IMR-90 (cell line): Measurements from ENCODE around the gene ACTA2. TPM values are rescaled to one million over a fixed set of nuclear protein-coding genes. Genes with fewer than 3 reads are reported as not detected.

ENCODE experiments used
- ATAC-seq: fragments of 200-7000 bp; cut with Tn5 transposase; 2 replicates; pipeline ENCODE4 v1.9.1; 2020; ENCODE audit warnings: low read depth, mild to moderate bottlenecking, moderate library complexity
- BruUV-seq: library from RNA; stranded (reverse); fragments of 400-500 nt; replicated peaks from 2 replicates; lab custom pipeline; 2021; lab: Mats Ljungman, UMichigan
- CTCF ChIA-PET: fragments of 300-600 bp; formaldehyde crosslinking; extraction: SDS; loops from one replicate; lab custom pipeline; 2021; ENCODE audit warnings: antibody characterized with exemption; lab: Yijun Ruan, JAX
- POLR2A ChIA-PET: fragments of 300-600 bp; sonication (Branson Sonifier 250); formaldehyde crosslinking; loops from one replicate; lab custom pipeline; 2022; ENCODE audit warnings: antibody characterized with exemption; ENCODE audit not compliant: unreplicated experiment; lab: Charles Lee
- DNase-seq: peaks from one replicate; pipeline ENCODE4 v3.0.0; 2013
- H2AFZ ChIP-seq: replicated peaks from 2 replicates; pipeline ENCODE3; 2013; ENCODE audit warnings: low read length, mild to moderate bottlenecking; ENCODE audit not compliant: poor library complexity
- H2AK5ac ChIP-seq: 2 replicates; pipeline ENCODE4 v1.6.1; 2013; ENCODE audit warnings: low read depth, low read length, inconsistent platforms
- H2AK9ac ChIP-seq: replicated peaks from 2 replicates; pipeline ENCODE3; 2013; ENCODE audit warnings: mild to moderate bottlenecking, low read depth, low read length, moderate library complexity; ENCODE audit not compliant: poor library complexity
- H2BK120ac ChIP-seq: 2 replicates; pipeline ENCODE4 v1.6.1; 2013; ENCODE audit warnings: low read depth, low read length, inconsistent platforms
- H2BK15ac ChIP-seq: 3 replicates; pipeline ENCODE4 v1.6.1; 2013; ENCODE audit warnings: low read depth, low read length, inconsistent platforms
- H2BK20ac ChIP-seq: 2 replicates; pipeline ENCODE4 v1.6.1; 2013; ENCODE audit warnings: low read depth, mild to moderate bottlenecking, inconsistent platforms, low read length, moderate library complexity
- H2BK5ac ChIP-seq: 2 replicates; pipeline ENCODE4 v1.6.1; 2013; ENCODE audit warnings: mild to moderate bottlenecking, low read depth, low read length, inconsistent platforms; ENCODE audit not compliant: poor library complexity, severe bottlenecking
- H3K14ac ChIP-seq: replicated peaks from 2 replicates; pipeline ENCODE4 v1.6.1; 2013; ENCODE audit warnings: low read depth, low read length, inconsistent platforms
- H3K18ac ChIP-seq: 2 replicates; pipeline ENCODE4 v1.6.1; 2013; ENCODE audit warnings: low read depth, low read length, control low read depth
- H3K23ac ChIP-seq: 2 replicates; pipeline ENCODE4 v1.6.1; 2013; ENCODE audit warnings: low read depth, low read length, inconsistent platforms
- H3K27ac ChIP-seq: 2 replicates; pipeline ENCODE4 v1.5.1; 2013; ENCODE audit warnings: mild to moderate bottlenecking, control low read depth, low read length; ENCODE audit not compliant: insufficient read depth
- H3K27me3 ChIP-seq: 2 replicates; pipeline ENCODE4 v1.6.1; 2013; ENCODE audit warnings: low read length; ENCODE audit not compliant: control insufficient read depth, insufficient read depth
- H3K36me3 ChIP-seq: 2 replicates; pipeline ENCODE4 v1.6.1; 2013; ENCODE audit warnings: low read length, mixed read lengths; ENCODE audit not compliant: control insufficient read depth, insufficient read depth
- H3K4ac ChIP-seq: 2 replicates; pipeline ENCODE4 v1.6.1; 2013; ENCODE audit warnings: low read depth, low read length, inconsistent platforms
- H3K4me1 ChIP-seq: 2 replicates; pipeline ENCODE4 v1.6.1; 2013; ENCODE audit warnings: low read length, mixed read lengths; ENCODE audit not compliant: control insufficient read depth, insufficient read depth
- H3K4me2 ChIP-seq: 2 replicates; pipeline ENCODE4 v1.6.1; 2013; ENCODE audit warnings: low read depth, mild to moderate bottlenecking, control low read depth, low read length, moderate library complexity
- H3K4me3 ChIP-seq: 2 replicates; pipeline ENCODE4 v1.5.1; 2013; ENCODE audit warnings: low read depth, mild to moderate bottlenecking, control low read depth, low read length, moderate library complexity; ENCODE audit not compliant: insufficient read depth
- H3K56ac ChIP-seq: 2 replicates; pipeline ENCODE4 v1.6.1; 2013; ENCODE audit warnings: low read length, inconsistent platforms; ENCODE audit not compliant: insufficient read depth; ENCODE audit errors: extremely low read depth
- H3K79me1 ChIP-seq, 2 experiments: 2 replicates each; pipeline ENCODE4 v1.6.1; 2013; ENCODE audit warnings: low read length in 2 of 2, inconsistent platforms in 1 of 2, low read depth in 1 of 2
- H3K9ac ChIP-seq: 2 replicates; pipeline ENCODE4 v1.6.1; 2013; ENCODE audit warnings: low read depth, low read length, control low read depth
- H3K9me1 ChIP-seq: 2 replicates; pipeline ENCODE4 v1.6.1; 2013; ENCODE audit warnings: low read length, inconsistent platforms; ENCODE audit not compliant: insufficient read depth
- H3K9me3 ChIP-seq: 2 replicates; pipeline ENCODE4 v1.6.1; 2013; ENCODE audit warnings: low read length; ENCODE audit not compliant: control insufficient read depth, insufficient read depth
- H4K20me1 ChIP-seq: 2 replicates; pipeline ENCODE4 v1.6.1; 2013; ENCODE audit warnings: low read length, inconsistent platforms; ENCODE audit not compliant: insufficient read depth
- H4K5ac ChIP-seq: 2 replicates; pipeline ENCODE4 v1.6.1; 2013; ENCODE audit warnings: mild to moderate bottlenecking, low read depth, low read length, control low read depth
- H4K8ac ChIP-seq, 2 experiments: 2 replicates each; pipeline ENCODE4 v1.6.1; 2013; ENCODE audit warnings: low read depth in 2 of 2, low read length in 2 of 2, control low read depth in 1 of 2, inconsistent platforms in 1 of 2
- H4K91ac ChIP-seq: 2 replicates; pipeline ENCODE4 v1.6.1; 2013; ENCODE audit warnings: low read depth, low read length, inconsistent platforms; ENCODE audit not compliant: insufficient read depth
- BHLHE40 ChIP-seq: fragments of 150-350 bp; IDR thresholded peaks from 2 replicates; pipeline ENCODE4 v1.6.1; 2016; ENCODE audit warnings: mild to moderate bottlenecking, low read depth, low read length
- CEBPB ChIP-seq: IDR thresholded peaks from 2 replicates; pipeline ENCODE4 v1.6.1; 2012; ENCODE audit warnings: low read depth, low read length, improper control_type of control experiment
- CHD1 ChIP-seq: IDR thresholded peaks from 2 replicates; pipeline ENCODE4 v1.6.1; 2012; ENCODE audit warnings: low read depth, low read length, improper control_type of control experiment
- FOS ChIP-seq: fragments of 150-350 bp; IDR thresholded peaks from 2 replicates; pipeline ENCODE4 v1.6.1; 2016; ENCODE audit warnings: low read depth, low read length
- MAFK ChIP-seq: IDR thresholded peaks from 2 replicates; pipeline ENCODE4 v1.6.1; 2012; ENCODE audit warnings: low read depth, low read length, improper control_type of control experiment
- MAZ ChIP-seq: IDR thresholded peaks from 2 replicates; pipeline ENCODE4 v1.6.1; 2012; ENCODE audit warnings: low read depth, mild to moderate bottlenecking, low read length, improper control_type of control experiment, moderate library complexity, borderline replicate concordance
- MXI1 ChIP-seq: IDR thresholded peaks from 2 replicates; pipeline ENCODE4 v1.6.1; 2012; ENCODE audit warnings: low read depth, mild to moderate bottlenecking, low read length, moderate library complexity, borderline replicate concordance
- NFE2L2 ChIP-seq: fragments of 150-350 bp; IDR thresholded peaks from 2 replicates; pipeline ENCODE4 v1.6.1; 2016; ENCODE audit warnings: low read depth, mild to moderate bottlenecking, low read length
- POLR2A ChIP-seq: IDR thresholded peaks from 2 replicates; pipeline ENCODE4 v1.6.1; 2012; ENCODE audit warnings: mild to moderate bottlenecking, low read depth, low read length
- RAD21 ChIP-seq: IDR thresholded peaks from 2 replicates; pipeline ENCODE4 v1.6.1; 2012; ENCODE audit warnings: low read length, improper control_type of control experiment
- RCOR1 ChIP-seq: IDR thresholded peaks from 2 replicates; pipeline ENCODE4 v1.6.1; 2012; ENCODE audit warnings: mild to moderate bottlenecking, low read length, improper control_type of control experiment; ENCODE audit not compliant: insufficient replicate concordance
- RFX5 ChIP-seq: IDR thresholded peaks from 2 replicates; pipeline ENCODE4 v1.8.0; 2012; ENCODE audit warnings: low read depth, mild to moderate bottlenecking, low read length, moderate library complexity
- SMC3 ChIP-seq: fragments of 150-350 bp; IDR thresholded peaks from 2 replicates; pipeline ENCODE4 v1.6.1; 2016; ENCODE audit warnings: low read depth, mild to moderate bottlenecking, antibody characterized with exemption, low read length, moderate library complexity
- WGBS, 2 experiments: methylation state at CpG; one replicate each; pipeline versions ENCODE4 v1.1.5 to v1.1.7; 2013; ENCODE audit warnings: missing lambda C conversion rate in 2 of 2; ENCODE audit not compliant: insufficient read length in 1 of 2; ENCODE audit errors: extremely low coverage in 2 of 2; 5-methylcytosine and 5-hydroxymethylcytosine counted together
- dilution Hi-C: fragments of 300-500 bp; cut with HindIII; formaldehyde crosslinking; loops from one replicate; pipeline ENCODE4 v1.14.3; 2018; ENCODE audit warnings: low sequenced_read_pairs; ENCODE audit not compliant: unreplicated experiment
- in situ Hi-C: fragments of 300-500 bp; cut with MboI; formaldehyde crosslinking; loops from 3 replicates; pipeline ENCODE4 v1.14.3; 2019; ENCODE audit warnings: low sequenced_read_pairs, inconsistent platforms, mixed read lengths
- intact Hi-C: fragments of 100-400 bp; cut with micrococcal nuclease; formaldehyde crosslinking; loops from 2 replicates; pipeline ENCODE4 v1.10.0; 2022
- polyA plus RNA-seq, 3 experiments: library from polyadenylated mRNA; depleted of rRNA; stranded (reverse); fragments of >200 nt; gene quantifications; 2 replicates each; pipeline ENCODE4 v1.2.3, GENCODE V29; 2012; ENCODE audit warnings: low replicate concordance in 1 of 3
- total RNA-seq: library from RNA; depleted of rRNA; stranded (reverse); fragments of >200 nt; gene quantifications from 2 replicates; pipeline ENCODE4 v1.2.3, GENCODE V29; 2012
- TF ChIP-seq, protein P1 (sequence below): conservative IDR thresholded peaks from 2 replicates; pipeline ENCODE4 v1.5.1; 2012; ENCODE audit warnings: mild to moderate bottlenecking, low read depth, low read length, improper control_type of control experiment
- TF ChIP-seq, protein P2 (sequence below): fragments of 150-350 bp; IDR thresholded peaks from 2 replicates; pipeline ENCODE4 v1.6.1; 2017; ENCODE audit warnings: mild to moderate bottlenecking, antibody characterized with exemption, low read length, low read depth
- TF ChIP-seq, protein P3 (sequence below): fragments of 150-350 bp; IDR thresholded peaks from 2 replicates; pipeline ENCODE4 v1.6.1; 2016; ENCODE audit warnings: low read depth, mild to moderate bottlenecking, low read length, moderate library complexity, borderline replicate concordance

Gene ACTA2
- total and polyA plus RNA-seq, 2 of the 4 experiments (the other 2 are of a cell fraction), result 978 to 1,235 TPM

DNA sequence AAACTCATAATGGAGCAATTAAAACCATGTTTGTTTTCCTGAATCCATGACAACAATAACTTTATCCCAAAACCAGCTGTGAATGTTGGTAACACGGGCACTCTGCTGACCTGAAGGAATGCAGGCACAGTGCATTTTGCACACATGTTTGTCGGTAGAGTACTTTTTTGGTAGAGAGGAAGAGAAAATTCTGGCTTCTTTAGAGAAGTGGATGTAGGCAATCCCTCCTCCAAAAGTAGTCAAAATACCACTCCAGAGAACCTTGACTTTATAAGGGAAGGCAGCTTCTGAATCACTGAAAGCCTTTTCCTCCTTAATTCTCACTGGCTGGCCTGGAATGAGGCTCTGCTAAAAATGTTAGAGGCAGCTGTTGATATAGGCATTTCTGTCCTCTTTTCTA, 15.8 kb upstream of the ACTA2 start:
- Histone ChIP-seq H2AK9ac (no peak overlapping the region), H2AK5ac (no peak overlapping the region), H2BK120ac (no peak overlapping the region), H3K56ac (no peak overlapping the region), H4K91ac (peak overlapping the region; percentile 14; the same call in 1 of the 2 replicates), H3K4me1 (peaks cover 9% of the 10 kb centered on the region), H3K18ac (peak overlapping the region; percentile 11; the same call in 1 of the 2 replicates), H3K9me1 (peaks cover 2% of the 10 kb centered on the region; the same call in 1 of the 2 replicates), H4K8ac (no peak overlapping the region), H3K4me2 (no peak overlapping the region), H2BK20ac (peak overlapping the region; percentile 5; the same call in 1 of the 2 replicates), H2BK15ac (no peak overlapping the region), H2AFZ (no peak overlapping the region), H3K27me3 (no peaks in the 10 kb centered on the region), H3K4ac (peak overlapping the region; percentile 12; the same call in 1 of the 2 replicates), H3K4me3 (no peak overlapping the region), H2BK5ac (no peak overlapping the region), H3K36me3 (no peaks in the 10 kb centered on the region), H4K20me1 (no peaks in the 10 kb centered on the region), H3K27ac (no peak overlapping the region), H3K79me1 (peaks cover 11 to 44% of the 10 kb centered on the region in 2 experiments; a peak in 3 of 4 replicates), H3K9me3 (no peaks in the 10 kb centered on the region), H4K5ac (no peak overlapping the region), H3K9ac (peak overlapping the region; percentile 20; the same call in 1 of the 2 replicates), H3K14ac (no peak overlapping the region), H3K23ac (no peak overlapping the region; the same call in 1 of the 2 replicates)
- DNase-seq, result no peak
- ATAC-seq, result peak; percentile 68
- POLR2A ChIA-PET, result no interaction called here
- dilution Hi-C loops, result no loop called here
- BruUV-seq, result no TSS peak
- no CpG with 5 or more reads among the region's 2 CpGs for WGBS, 2 experiments
- no peak for TF ChIP-seq RAD21
- no peak for TF ChIP-seq POLR2A
- no peak for TF ChIP-seq BHLHE40
- no peak for TF ChIP-seq CHD1
- TF ChIP-seq NFE2L2, result no peak
- TF ChIP-seq RFX5, result no peak
- TF ChIP-seq MAFK, result no peak
- TF ChIP-seq FOS, result no peak
- TF ChIP-seq, protein P1, sequence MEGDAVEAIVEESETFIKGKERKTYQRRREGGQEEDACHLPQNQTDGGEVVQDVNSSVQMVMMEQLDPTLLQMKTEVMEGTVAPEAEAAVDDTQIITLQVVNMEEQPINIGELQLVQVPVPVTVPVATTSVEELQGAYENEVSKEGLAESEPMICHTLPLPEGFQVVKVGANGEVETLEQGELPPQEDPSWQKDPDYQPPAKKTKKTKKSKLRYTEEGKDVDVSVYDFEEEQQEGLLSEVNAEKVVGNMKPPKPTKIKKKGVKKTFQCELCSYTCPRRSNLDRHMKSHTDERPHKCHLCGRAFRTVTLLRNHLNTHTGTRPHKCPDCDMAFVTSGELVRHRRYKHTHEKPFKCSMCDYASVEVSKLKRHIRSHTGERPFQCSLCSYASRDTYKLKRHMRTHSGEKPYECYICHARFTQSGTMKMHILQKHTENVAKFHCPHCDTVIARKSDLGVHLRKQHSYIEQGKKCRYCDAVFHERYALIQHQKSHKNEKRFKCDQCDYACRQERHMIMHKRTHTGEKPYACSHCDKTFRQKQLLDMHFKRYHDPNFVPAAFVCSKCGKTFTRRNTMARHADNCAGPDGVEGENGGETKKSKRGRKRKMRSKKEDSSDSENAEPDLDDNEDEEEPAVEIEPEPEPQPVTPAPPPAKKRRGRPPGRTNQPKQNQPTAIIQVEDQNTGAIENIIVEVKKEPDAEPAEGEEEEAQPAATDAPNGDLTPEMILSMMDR, result no peak
- no peak for TF ChIP-seq MXI1
- TF ChIP-seq, protein P2, sequence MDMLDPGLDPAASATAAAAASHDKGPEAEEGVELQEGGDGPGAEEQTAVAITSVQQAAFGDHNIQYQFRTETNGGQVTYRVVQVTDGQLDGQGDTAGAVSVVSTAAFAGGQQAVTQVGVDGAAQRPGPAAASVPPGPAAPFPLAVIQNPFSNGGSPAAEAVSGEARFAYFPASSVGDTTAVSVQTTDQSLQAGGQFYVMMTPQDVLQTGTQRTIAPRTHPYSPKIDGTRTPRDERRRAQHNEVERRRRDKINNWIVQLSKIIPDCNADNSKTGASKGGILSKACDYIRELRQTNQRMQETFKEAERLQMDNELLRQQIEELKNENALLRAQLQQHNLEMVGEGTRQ, result no peak
- TF ChIP-seq, protein P3, sequence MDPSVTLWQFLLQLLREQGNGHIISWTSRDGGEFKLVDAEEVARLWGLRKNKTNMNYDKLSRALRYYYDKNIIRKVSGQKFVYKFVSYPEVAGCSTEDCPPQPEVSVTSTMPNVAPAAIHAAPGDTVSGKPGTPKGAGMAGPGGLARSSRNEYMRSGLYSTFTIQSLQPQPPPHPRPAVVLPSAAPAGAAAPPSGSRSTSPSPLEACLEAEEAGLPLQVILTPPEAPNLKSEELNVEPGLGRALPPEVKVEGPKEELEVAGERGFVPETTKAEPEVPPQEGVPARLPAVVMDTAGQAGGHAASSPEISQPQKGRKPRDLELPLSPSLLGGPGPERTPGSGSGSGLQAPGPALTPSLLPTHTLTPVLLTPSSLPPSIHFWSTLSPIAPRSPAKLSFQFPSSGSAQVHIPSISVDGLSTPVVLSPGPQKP, result no peak
- no peak for TF ChIP-seq SMC3
- TF ChIP-seq RCOR1, result no peak
- no peak for TF ChIP-seq MAZ
- no peak for TF ChIP-seq CEBPB
- in situ Hi-C loops, result no loop called here
- CTCF ChIA-PET, result interaction anchor here (0.7 kb wide), 1 partner anchor 9 kb away, joined by 3 read pairs; no protein-coding TSS in a partner anchor
- intact Hi-C loops, result no loop called here
